AG04449 (cell line): ENCODE results near the gene GABBR2.
A peak's percentile ranks its signal among the peaks of the same experiment; 100 is the strongest.

Experiments
- CTCF ChIA-PET: fragments of 350-600 bp; formaldehyde crosslinking; extraction: SDS; loops from one replicate; lab custom pipeline; 2021; ENCODE audit warnings: antibody characterized with exemption; lab: Yijun Ruan, JAX
- POLR2A ChIA-PET: fragments of 400-600, 350-600 bp; formaldehyde crosslinking; extraction: SDS; loops from one replicate; lab custom pipeline; 2020; ENCODE audit warnings: antibody characterized with exemption, inconsistent platforms; lab: Yijun Ruan, JAX
- DNase-seq: peaks from one replicate; pipeline ENCODE4 v3.0.0-alpha.2; 2010; ENCODE audit warnings: low read depth, low spot score
- H3K4me3 ChIP-seq: 2 replicates; pipeline ENCODE4 v1.5.1; 2011; ENCODE audit warnings: low read depth, mild to moderate bottlenecking, control low read depth, low read length
- CTCF ChIP-seq: IDR thresholded peaks from one replicate; pipeline ENCODE4 v1.5.1; 2011; ENCODE audit warnings: mild to moderate bottlenecking, moderate library complexity, low read length, control low read depth, inconsistent platforms; ENCODE audit not compliant: insufficient read depth; ENCODE audit errors: missing control alignments

GABBR2 gene

GRCh38 chr9:98708933-98709911 lies at the start of gene GABBR2:
Gene GABBR2, minus strand, starts transcription at chr9:98708935. Its CDS starts 198 bp downstream, at chr9:98708737.
- CTCF ChIA-PET, result interaction anchor here (1.4 kb wide), 1 partner anchor 67 kb away, joined by 3 read pairs; no protein-coding TSS in a partner anchor
- no peak for TF ChIP-seq CTCF
- DNase-seq, result no peak
- H3K4me3 ChIP-seq, result peak within 1 kb of the TSS; percentile 47
- POLR2A ChIA-PET, result no interaction called here

DNA sequence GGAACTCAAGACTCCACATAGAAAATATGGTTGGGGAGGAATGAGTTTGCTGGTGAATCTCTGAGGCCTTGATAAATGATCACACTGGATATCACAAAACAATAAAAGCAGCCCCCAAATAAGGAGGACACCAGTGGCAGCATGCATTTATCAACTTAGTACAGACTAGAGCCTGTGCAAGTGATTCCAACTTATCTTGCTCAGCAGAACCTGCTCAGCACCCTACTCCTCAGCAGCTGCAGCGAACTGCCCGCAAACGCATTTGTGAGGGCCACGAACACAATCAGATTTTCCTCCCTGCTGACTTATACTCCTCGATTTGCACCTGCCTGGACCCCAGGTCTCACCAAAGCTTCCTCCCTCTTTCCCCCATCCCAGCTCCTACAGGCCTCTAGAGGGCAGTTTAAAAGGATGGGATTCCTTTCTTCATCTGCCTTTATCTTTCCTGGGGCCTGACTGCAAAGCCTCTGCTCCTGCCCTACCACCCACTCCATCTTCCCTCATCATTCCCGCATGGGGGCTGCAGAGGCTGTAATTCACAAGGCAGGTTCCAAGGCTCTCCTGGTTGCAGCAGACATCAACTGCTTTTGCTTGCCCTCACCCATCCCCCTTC lies 46.4 kb upstream of the GABBR2 start:
- no peak for DNase-seq
- ChIA-PET POLR2A (no interaction called here), CTCF (interaction anchor here (1.0 to 4.4 kb wide), 2 partner anchors 16 to 20 kb away, joined by 3 to 40 read pairs; no protein-coding TSS in a partner anchor)
- no peak for TF ChIP-seq CTCF
- no peak overlapping the region for H3K4me3 ChIP-seq

- CTCF ChIA-PET, result no interaction called here
- POLR2A ChIA-PET, result no interaction called here
Observed at GRCh38 chr9:98751210-98751609, 42.5 kb upstream of the GABBR2 start.

GRCh38 chr9:98750364-98751060 lies 41.8 kb upstream of the GABBR2 start:
- ChIA-PET CTCF (interaction anchor here (2.3 kb wide), 1 partner anchor 25 kb away, joined by 19 read pairs; no protein-coding TSS in a partner anchor), POLR2A (no interaction called here)
- DNase-seq, result no peak
- H3K4me3 ChIP-seq, result no peak overlapping the region
- no peak for TF ChIP-seq CTCF

More at GRCh38 chr9:98751210-98751609, 42.5 kb upstream of the GABBR2 start:
- H3K4me3 ChIP-seq, result no peak overlapping the region
- no peak for DNase-seq
- no peak for TF ChIP-seq CTCF

DNA sequence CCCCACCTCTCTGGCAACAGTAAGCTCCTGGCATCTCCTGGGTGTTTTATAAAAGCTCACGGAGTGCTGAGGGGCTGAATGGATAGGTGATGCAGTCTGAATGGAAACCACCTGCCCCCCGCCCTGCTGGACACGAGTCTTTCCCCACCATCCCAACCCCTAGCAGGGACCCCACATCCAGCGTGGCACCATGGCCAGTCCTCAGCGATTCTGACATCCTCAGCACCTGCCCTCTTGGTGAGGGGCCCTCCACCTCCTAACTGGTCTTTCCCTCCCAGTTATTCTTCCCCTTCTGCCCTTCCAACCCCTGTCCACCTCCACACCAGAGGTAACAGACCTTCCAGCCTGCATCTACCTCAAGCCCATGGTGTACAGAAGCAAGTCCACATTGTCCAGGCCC lies 38.7 kb upstream of the GABBR2 start:
- POLR2A ChIA-PET, result no interaction called here
- CTCF ChIA-PET, result interaction anchor here (2.7 to 3.6 kb wide), 2 partner anchors 28 to 432 kb away, joined by 9 to 23 read pairs; no protein-coding TSS in a partner anchor
- no peak overlapping the region for H3K4me3 ChIP-seq
- no peak for TF ChIP-seq CTCF
- DNase-seq, result no peak
